ENCODE data around the gene PACRG.

Gene PACRG

DNA sequence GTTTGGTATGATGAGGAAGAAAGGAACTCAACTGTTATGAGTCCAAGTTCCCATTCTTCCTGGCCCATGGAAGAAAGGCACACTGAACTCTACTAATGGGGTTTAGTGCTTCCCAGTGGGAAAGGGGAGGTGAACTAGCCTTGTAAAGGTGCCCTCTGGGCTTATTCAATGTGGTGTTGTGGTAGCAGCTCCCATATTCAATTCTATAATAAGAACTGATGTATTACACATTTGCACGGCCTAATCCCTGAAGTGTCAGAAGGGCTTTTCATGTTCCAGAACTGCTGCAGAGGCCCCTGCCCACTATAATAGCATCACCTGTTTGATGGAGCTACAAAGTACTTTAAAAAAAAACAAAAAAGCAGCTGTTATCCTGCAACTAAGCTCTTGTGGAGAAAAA, 17.4 kb upstream of the PACRG start:
- DNase-seq: no peak

GRCh38 chr6:162710936-162711335, 16.8 kb upstream of the PACRG start:
- no peak for DNase-seq

DNA sequence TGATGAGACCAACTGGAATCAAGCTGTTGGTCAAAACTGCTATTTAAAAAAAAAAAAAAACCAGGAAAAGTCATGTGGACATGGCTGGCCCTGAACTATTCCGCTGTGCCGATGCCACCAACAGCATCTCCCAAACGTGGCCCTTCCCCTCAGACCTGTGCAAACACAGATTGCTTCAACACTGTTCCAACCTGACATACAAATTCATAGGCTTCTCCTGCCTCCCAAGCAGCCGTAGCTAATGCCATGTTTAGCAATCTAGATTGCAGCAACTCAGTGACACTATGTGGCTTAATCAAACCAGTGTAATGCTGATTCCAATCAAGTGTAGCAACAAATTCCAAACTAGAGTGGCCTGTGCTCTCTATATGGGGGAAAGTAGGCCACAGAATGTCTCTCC, 16.4 kb upstream of the PACRG start:
- no peak for DNase-seq

DNA sequence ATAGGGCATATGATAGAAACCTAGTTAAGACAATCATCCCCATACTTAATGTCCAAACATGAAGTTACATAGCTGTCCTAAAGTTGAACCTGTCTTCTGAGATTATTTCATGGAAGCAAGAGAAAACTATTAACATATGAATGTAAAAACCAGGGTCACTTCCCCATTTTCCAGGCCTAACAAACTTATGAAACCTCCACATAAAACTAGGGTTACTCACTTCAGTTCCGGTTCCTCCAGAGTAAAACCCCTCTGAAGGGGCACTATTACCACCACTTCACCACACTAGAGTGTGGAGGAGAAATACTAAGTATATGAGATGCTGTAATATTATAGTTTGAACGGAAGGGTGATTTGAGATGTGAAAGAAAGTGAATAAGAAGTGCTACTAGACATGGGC, 15.1 kb upstream of the PACRG start:
- DNase-seq: no peak

DNA sequence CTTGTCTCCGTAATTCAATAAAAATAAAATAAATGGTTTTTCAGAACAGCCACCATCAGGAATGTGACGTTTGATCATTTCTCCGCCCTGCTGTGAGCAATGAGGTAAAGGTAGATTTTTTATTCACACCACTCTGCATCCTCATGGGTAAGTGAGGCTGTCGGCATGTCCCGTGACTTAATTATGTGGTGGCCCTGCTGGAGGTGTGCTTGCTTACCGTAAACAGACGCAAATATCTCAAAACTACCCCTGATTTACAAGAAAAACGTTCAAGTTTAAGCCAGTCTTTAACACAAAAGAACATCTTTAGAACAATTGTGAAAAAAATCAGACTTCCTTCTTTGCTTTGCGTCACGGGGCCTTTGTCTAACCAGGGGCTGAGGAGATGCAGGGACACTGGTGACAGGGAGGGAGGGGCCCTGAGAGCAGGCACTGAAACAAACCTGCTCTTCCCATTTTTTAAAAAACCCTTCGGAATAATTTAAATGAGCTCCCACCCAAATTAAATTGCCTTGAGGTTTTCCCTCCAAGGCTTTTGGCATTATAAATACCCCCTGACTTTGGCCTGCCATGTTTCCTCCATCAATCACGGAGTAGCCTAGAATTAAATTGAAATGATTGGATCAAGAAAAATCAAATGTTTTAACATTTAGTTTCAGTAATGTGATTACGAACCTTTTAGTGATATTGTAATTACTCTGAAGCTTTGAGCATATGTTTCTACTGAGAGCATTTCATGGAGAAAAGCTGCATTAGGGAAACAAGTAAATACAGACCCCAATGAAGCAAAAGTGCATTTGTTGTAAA, 13.6 kb upstream of the PACRG start:
- DNase-seq: no peak

DNA sequence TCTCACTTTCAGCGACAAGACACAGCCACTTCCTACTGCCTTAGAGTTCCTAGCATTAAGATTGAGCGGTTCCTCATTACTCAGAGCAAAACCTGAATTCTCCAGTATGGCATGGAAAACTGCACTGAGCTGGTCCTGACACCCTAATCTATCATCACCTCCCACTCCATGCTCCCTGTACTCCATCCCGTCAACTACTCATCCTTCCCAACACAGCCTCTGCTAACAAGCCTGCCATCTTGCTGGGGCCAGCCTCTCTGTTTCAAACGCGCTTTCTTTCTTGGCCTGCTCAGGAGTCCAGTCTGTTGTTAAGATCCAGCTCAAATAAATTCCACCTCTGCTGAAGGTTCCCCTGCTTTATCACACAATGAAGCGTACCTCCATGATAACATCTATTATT, 12.2 kb upstream of the PACRG start:
- DNase-seq: no peak

GRCh38 chr6:162719528-162719927, 8.2 kb upstream of the PACRG start:
- DNase-seq: no peak

DNA sequence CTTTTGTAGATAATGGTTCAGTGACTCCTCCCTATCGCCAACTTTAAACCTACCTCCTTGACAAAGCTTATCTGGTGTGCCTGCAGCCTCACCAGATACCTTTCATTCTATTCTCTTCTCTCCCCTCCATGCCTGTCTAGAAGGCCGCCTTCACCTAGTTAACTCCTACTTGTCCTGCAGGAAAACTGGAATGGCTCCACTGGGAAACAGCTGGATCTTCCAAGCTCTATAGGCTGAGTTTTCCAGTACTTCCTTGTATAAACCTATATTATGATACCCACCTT, 6.4 kb upstream of the PACRG start:
- DNase-seq: no peak

GRCh38 chr6:162722226-162722625, 5.5 kb upstream of the PACRG start:
- DNase-seq: no peak

DNA sequence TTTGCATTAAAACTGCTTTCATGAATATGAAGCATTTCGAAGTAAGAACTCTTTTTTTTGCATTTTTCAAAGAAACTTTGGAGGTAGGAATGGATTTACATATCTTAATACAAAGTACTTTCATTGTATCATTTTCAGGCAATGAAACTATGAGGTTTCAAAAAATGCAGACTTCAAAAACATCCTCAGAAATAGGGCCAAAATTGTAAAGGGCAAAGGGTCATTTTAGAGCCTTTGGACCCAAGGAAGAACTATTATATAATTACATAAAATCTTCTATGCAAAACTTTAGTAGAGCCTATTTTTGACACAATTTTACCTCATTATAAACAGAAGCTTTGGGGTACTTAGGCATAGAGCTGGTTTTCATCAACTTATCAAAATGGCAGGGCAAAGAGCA, 5.1 kb upstream of the PACRG start:
- DNase-seq: no peak

- peak in 3 of 56 donors; percentile 28 to 48 (median 43) for DNase-seq
These were observed 840 bp upstream of the PACRG start for GRCh38 chr6:162726947-162727321.

- peak in 17 of 56 donors; percentile 11 to 64 (median 42) for DNase-seq
These were observed 423 bp downstream of the PACRG start for GRCh38 chr6:162728197-162728596.

GRCh38 chr6:162728706-162729105, 932 bp downstream of the PACRG start:
- no peak for DNase-seq

GRCh38 chr6:162730502-162730901, 2.7 kb downstream of the PACRG start:
- DNase-seq: no peak

- no peak for DNase-seq
These were observed 5.7 kb downstream of the PACRG start for GRCh38 chr6:162733489-162733888.

GRCh38 chr6:162736961-162737360, 9.2 kb downstream of the PACRG start:
- no peak for DNase-seq

- no peak for DNase-seq
These were observed 23.0 kb downstream of the PACRG start for GRCh38 chr6:162750776-162751175.

- DNase-seq: no peak
These were observed 23.6 kb downstream of the PACRG start for GRCh38 chr6:162751211-162751859.

GRCh38 chr6:162753775-162754174, 26.0 kb downstream of the PACRG start:
- no peak for DNase-seq

- no peak for DNase-seq
These were observed 42.4 kb downstream of the PACRG start for GRCh38 chr6:162770136-162770535.

DNA sequence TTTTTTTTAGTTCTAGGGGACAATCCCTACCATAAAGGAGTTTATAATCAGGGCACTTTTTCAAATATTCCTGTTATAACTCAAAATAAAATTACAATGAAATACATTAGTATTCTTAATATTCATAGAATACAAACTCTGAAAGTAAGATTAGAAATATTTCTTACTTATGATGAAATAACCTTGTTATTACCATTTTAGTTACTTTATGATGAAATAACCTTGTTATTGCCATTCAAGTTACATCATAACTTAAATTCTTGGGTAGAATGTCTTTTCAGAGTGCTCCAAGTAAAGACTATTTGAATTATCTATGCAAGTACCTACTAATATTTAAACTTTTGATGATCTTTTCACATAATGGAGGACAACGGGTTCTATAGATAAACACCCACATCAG, 43.2 kb downstream of the PACRG start:
- no peak for DNase-seq

- no peak for DNase-seq
These were observed 44.7 kb downstream of the PACRG start for GRCh38 chr6:162772466-162772865.

- peak in 3 of 56 donors; percentile 5 to 15 (median 9) for DNase-seq
These were observed 46.2 kb downstream of the PACRG start for GRCh38 chr6:162773996-162774395.
